Measurements from ENCODE around the gene PKD1. TPM values are rescaled to one million over a fixed set of nuclear protein-coding genes. Genes with fewer than 3 reads are reported as not detected.
"Not testable (repeated sequence)": the region's sequence is repeated elsewhere in the genome, so short reads cannot be mapped to it uniquely, and the experiment has no call there.

PKD1 gene
- 96.8 to 102 TPM (median 98.9 TPM) in 3 replicates for total RNA-seq (2021)
- percentile 43 among the genes with signal in this experiment for Bru-seq, nascent RNA
- long read RNA-seq, experiment 1, partial matches to known transcripts = 27 of 50 reads
- long read RNA-seq, experiment 1, other reads (novel, unspliced or antisense) = 20 of 50 reads
- long read RNA-seq, experiment 2, partial matches to known transcripts = 9 of 17 reads
- long read RNA-seq, experiment 2, other reads (novel, unspliced or antisense) = 7 of 17 reads
- long read RNA-seq, experiment 3 = 0 reads

- Mint-ChIP-seq H3K27me3 (ENCODE audit: low read depth) (peaks cover 40% of the 10 kb centered on the region), H3K27ac (peak within 1 kb of the TSS; percentile 89), H3K4me3 (peak within 1 kb of the TSS; percentile 90)
- not testable (repeated sequence) for H3K36me3 Mint-ChIP-seq, H3K4me1 Mint-ChIP-seq, H3K9me3 Mint-ChIP-seq
- ATAC-seq (peak; percentile 60), DNase-seq (ENCODE audit: low spot score) (peak; percentile 97)
- CTCF ChIA-PET = interaction anchor here (0.6 to 1.2 kb wide), 6 partner anchors 12 to 132 kb away, joined by 3 to 5 read pairs (median 4); partner anchors contain the start of genes NTHL1 and TSC2
- POLR2A ChIA-PET = interaction anchor here (0.6 kb wide), 1 partner anchor 19 kb away, joined by 4 read pairs; the partner anchor contains the start of gene TRAF7
- 0 out of 2 replicates have a peak, but pooled peaks have one; percentile 21 for TF ChIP-seq MAX (CRISPR knock-in tag; IDR thresholded peaks at IDR 0.05)
- peak; percentile 46; the same call in 1 of the 2 replicates for TF ChIP-seq SP1 (CRISPR knock-in tag; conservative IDR thresholded peaks at IDR 0.05)
These were observed at the start of gene PKD1 for GRCh38 chr16:2135770-2136490. PKD1 (minus strand) TSS chr16:2135898; CDS start chr16:2135689, 209 bp downstream.

- no peak overlapping the region for H3K27ac Mint-ChIP-seq
- no peak overlapping the region for H3K4me3 Mint-ChIP-seq
- CTCF ChIA-PET = interaction anchor here (5.7 kb wide), 1 partner anchor 9 kb away, joined by 24 read pairs; no protein-coding TSS in a partner anchor
These were observed 49.3 kb upstream of the PKD1 start for GRCh38 chr16:2184962-2185361.

GRCh38 chr16:2184346-2184745 lies 48.6 kb upstream of the PKD1 start:
- no peak overlapping the region for H3K4me3 Mint-ChIP-seq
- no peaks in the 10 kb centered on the region for H3K36me3 Mint-ChIP-seq
- TF ChIP-seq RELA (CRISPR knock-in tag; IDR thresholded peaks at IDR 0.05; ENCODE audit: borderline replicate concordance) (no peak), SMAD4 (CRISPR knock-in tag; IDR thresholded peaks at IDR 0.05) (no peak), ESRRA (CRISPR knock-in tag; IDR thresholded peaks at IDR 0.05; ENCODE audit: borderline replicate concordance) (no peak), ATF6 (CRISPR knock-in tag; IDR thresholded peaks at IDR 0.05) (no peak), ZNF232 (CRISPR knock-in tag; IDR thresholded peaks at IDR 0.05) (no peak), STAT6 (CRISPR knock-in tag; conservative IDR thresholded peaks at IDR 0.05; ENCODE audit: low read depth) (no peak)
- 0 out of 2 replicates have a peak, but pooled peaks cover 3% of the 10 kb centered on the region for H3K4me1 Mint-ChIP-seq
- ChIA-PET POLR2A (no interaction called here), CTCF (interaction anchor here (5.7 kb wide), 1 partner anchor 10 kb away, joined by 24 read pairs; no protein-coding TSS in a partner anchor)
- H3K27me3 Mint-ChIP-seq (ENCODE audit: low read depth) = no peaks in the 10 kb centered on the region
- H3K27ac Mint-ChIP-seq = 0 out of 2 replicates have a peak overlapping the region, but pooled peaks have one; percentile 78
- DNase-seq (ENCODE audit: low spot score) = no peak
- no peak for ATAC-seq
- no peaks in the 10 kb centered on the region for H3K9me3 Mint-ChIP-seq

More at GRCh38 chr16:2184962-2185361, 49.3 kb upstream of the PKD1 start:
- ATAC-seq = no peak
- Mint-ChIP-seq H3K27me3 (ENCODE audit: low read depth) (no peaks in the 10 kb centered on the region), H3K9me3 (no peaks in the 10 kb centered on the region), H3K4me1 (0 out of 2 replicates have a peak, but pooled peaks cover 3% of the 10 kb centered on the region), H3K36me3 (no peaks in the 10 kb centered on the region)
- POLR2A ChIA-PET = no interaction called here
- no peak for DNase-seq (ENCODE audit: low spot score)
- TF ChIP-seq ZBTB21 (CRISPR knock-in tag; IDR thresholded peaks at IDR 0.05; ENCODE audit: borderline replicate concordance) (no peak), STAT6 (CRISPR knock-in tag; conservative IDR thresholded peaks at IDR 0.05; ENCODE audit: low read depth) (no peak), MAX (CRISPR knock-in tag; IDR thresholded peaks at IDR 0.05) (no peak)
